OCI-LY7 (cell line): Measurements from ENCODE around the gene PDCD11.

ENCODE experiments used
- EZH2phosphoT487 ChIP-seq: fragments of 200-600 bp; sonication (generic); IDR thresholded peaks from 2 replicates; pipeline ENCODE4 v1.6.1; 2018; ENCODE audit warnings: low read depth, borderline replicate concordance, mild to moderate bottlenecking, mixed run types, antibody characterized with exemption, low read length, moderate library complexity, mixed read lengths
- TF ChIP-seq, protein P1 (sequence below): fragments of 200-600 bp; sonication (generic); conservative IDR thresholded peaks from 2 replicates; pipeline ENCODE4 v1.5.1; 2014; ENCODE audit warnings: mild to moderate bottlenecking, antibody characterized with exemption, low read length, moderate library complexity, mixed read lengths

GRCh38 chr10:103452506-103453230 lies 56.2 kb downstream of the PDCD11 start:
- TF ChIP-seq, protein P1, sequence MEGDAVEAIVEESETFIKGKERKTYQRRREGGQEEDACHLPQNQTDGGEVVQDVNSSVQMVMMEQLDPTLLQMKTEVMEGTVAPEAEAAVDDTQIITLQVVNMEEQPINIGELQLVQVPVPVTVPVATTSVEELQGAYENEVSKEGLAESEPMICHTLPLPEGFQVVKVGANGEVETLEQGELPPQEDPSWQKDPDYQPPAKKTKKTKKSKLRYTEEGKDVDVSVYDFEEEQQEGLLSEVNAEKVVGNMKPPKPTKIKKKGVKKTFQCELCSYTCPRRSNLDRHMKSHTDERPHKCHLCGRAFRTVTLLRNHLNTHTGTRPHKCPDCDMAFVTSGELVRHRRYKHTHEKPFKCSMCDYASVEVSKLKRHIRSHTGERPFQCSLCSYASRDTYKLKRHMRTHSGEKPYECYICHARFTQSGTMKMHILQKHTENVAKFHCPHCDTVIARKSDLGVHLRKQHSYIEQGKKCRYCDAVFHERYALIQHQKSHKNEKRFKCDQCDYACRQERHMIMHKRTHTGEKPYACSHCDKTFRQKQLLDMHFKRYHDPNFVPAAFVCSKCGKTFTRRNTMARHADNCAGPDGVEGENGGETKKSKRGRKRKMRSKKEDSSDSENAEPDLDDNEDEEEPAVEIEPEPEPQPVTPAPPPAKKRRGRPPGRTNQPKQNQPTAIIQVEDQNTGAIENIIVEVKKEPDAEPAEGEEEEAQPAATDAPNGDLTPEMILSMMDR = no peak
- no peak for TF ChIP-seq EZH2phosphoT487
